ENCODE results near the gene PTPRG. TPM values are rescaled to one million over a fixed set of nuclear protein-coding genes. Genes with fewer than 3 reads are reported as not detected.
A peak's percentile ranks its signal among the peaks of the same experiment; 100 is the strongest.

PTPRG gene
- total and polyA plus RNA-seq, 10 of the 15 experiments (the other 5 are each of a cell fraction or from before 2014, with no cell fraction given) = 0.29 to 20.7 (median 1.4) TPM

- Histone ChIP-seq H3K27ac (ENCODE audit: control insufficient read depth, insufficient read depth) (no peak overlapping the region), H2AFZ (ENCODE audit: control insufficient read depth, low read depth, low read length) (no peak overlapping the region), H3K36me3 (ENCODE audit: control insufficient read depth in 2 of 2, insufficient read depth in 2 of 2, low read length in 1 of 2) (no peaks in the 10 kb centered on the region), H3K9ac (ENCODE audit: control insufficient read depth, insufficient read depth, low read length) (no peak overlapping the region), H3K4me3 (no peak overlapping the region), H3K9me3 (replicated peaks; ENCODE audit: control insufficient read depth, insufficient read depth, low read length) (no peaks in the 10 kb centered on the region), H3K27me3 (replicated peaks in 1 of 2; ENCODE audit: control insufficient read depth in 2 of 2, insufficient read depth in 2 of 2, low read length in 1 of 2) (no peaks in the 10 kb centered on the region; a peak in 2 of 4 replicates), H3K79me2 (ENCODE audit: control insufficient read depth, insufficient read depth, low read length) (no peaks in the 10 kb centered on the region), H3K4me2 (ENCODE audit: control insufficient read depth, insufficient read depth) (no peak overlapping the region), H4K20me1 (ENCODE audit: control insufficient read depth, insufficient read depth) (no peaks in the 10 kb centered on the region), H3K4me1 (ENCODE audit: control insufficient read depth, insufficient read depth, low read length) (no peaks in the 10 kb centered on the region)
- no peak for FAIRE-seq
- ChIA-PET POLR2A (interaction anchor here (0.7 kb wide), 1 partner anchor 23 kb away, joined by 3 read pairs; no protein-coding TSS in a partner anchor), RAD21 (ENCODE audit: unreplicated experiment) (no interaction called here), SMC1A (ENCODE audit: uncharacterized antibody, unreplicated experiment) (interaction anchor here (0.9 to 1.9 kb wide), 4 partner anchors 25 to 194 kb away, joined by 3 read pairs; no protein-coding TSS in a partner anchor), CTCF (interaction anchor here (0.9 to 1.6 kb wide), 3 partner anchors 24 to 234 kb away, joined by 3 to 5 read pairs (median 3); no protein-coding TSS in a partner anchor)
- intact Hi-C loops (cut with micrococcal nuclease; ENCODE audit: unreplicated experiment) = no loop called here
- in situ Hi-C loops (cut with MboI) = no loop called here
- no peak for DNase-seq (ENCODE audit: low read depth, low spot score)
- peak; percentile 20; the same call in 1 of the 3 replicates for ATAC-seq
- no peak for TF ChIP-seq ASH2L (IDR thresholded peaks at IDR 0.05; ENCODE audit: borderline replicate concordance, low read depth)
- TF ChIP-seq SIX5 (IDR thresholded peaks at IDR 0.05; ENCODE audit: low read depth, low read length, severe bottlenecking) = no peak
- BruUV-seq (replicated peaks) = no TSS peak
- WGBS (ENCODE audit: insufficient coverage, insufficient replicate concordance, low lambda C conversion rate, missing lambda C conversion rate) = 12% methylated on average over 7 of the region's 7 CpGs
These were observed 533.7 kb downstream of the PTPRG start for GRCh38 chr3:62095080-62095479.

GRCh38 chr3:62095756-62096155, 534.4 kb downstream of the PTPRG start:
- Histone ChIP-seq H4K20me1 (ENCODE audit: control insufficient read depth, insufficient read depth) (no peaks in the 10 kb centered on the region), H3K36me3 (ENCODE audit: control insufficient read depth in 2 of 2, insufficient read depth in 2 of 2, low read length in 1 of 2) (no peaks in the 10 kb centered on the region)
- POLR2A ChIA-PET = interaction anchor here (0.7 kb wide), 1 partner anchor 22 kb away, joined by 3 read pairs; no protein-coding TSS in a partner anchor
- TF ChIP-seq SIN3A (IDR thresholded peaks at IDR 0.05; ENCODE audit: low read depth, low read length) (no peak), ZNF217 (IDR thresholded peaks at IDR 0.05) (no peak), SUZ12 (IDR thresholded peaks at IDR 0.05; ENCODE audit: unreplicated experiment) (no peak), EED (IDR thresholded peaks at IDR 0.05; ENCODE audit: low read depth) (no peak), PBX3 (IDR thresholded peaks at IDR 0.05; ENCODE audit: insufficient replicate concordance, low read depth, low read length) (no peak), ZBTB40 (IDR thresholded peaks at IDR 0.05; ENCODE audit: borderline replicate concordance) (no peak), PAX5 (IDR thresholded peaks at IDR 0.05; ENCODE audit: borderline replicate concordance, low read depth, low read length) (no peak), CHD2 (IDR thresholded peaks at IDR 0.05; ENCODE audit: borderline replicate concordance, low read depth, low read length) (no peak), DPF2 (IDR thresholded peaks at IDR 0.05) (no peak)

More at GRCh38 chr3:62095756-62096155, 534.4 kb downstream of the PTPRG start:
- ATAC-seq = no peak
- ChIA-PET RAD21 (ENCODE audit: unreplicated experiment) (no interaction called here), CTCF (interaction anchor here (0.6 to 1.6 kb wide), 5 partner anchors 25 to 235 kb away, joined by 3 to 5 read pairs (median 3); no protein-coding TSS in a partner anchor), SMC1A (ENCODE audit: uncharacterized antibody, unreplicated experiment) (interaction anchor here (1.1 to 1.9 kb wide), 10 partner anchors 9 to 193 kb away, joined by 3 to 6 read pairs (median 3); no protein-coding TSS in a partner anchor)
- in situ Hi-C loops (cut with MboI) = no loop called here
- intact Hi-C loops (cut with micrococcal nuclease; ENCODE audit: unreplicated experiment) = no loop called here
- H3K9me3 ChIP-seq (replicated peaks; ENCODE audit: control insufficient read depth, insufficient read depth, low read length) = no peaks in the 10 kb centered on the region
- no TSS peak for BruUV-seq (replicated peaks)
- H3K79me2 ChIP-seq (ENCODE audit: control insufficient read depth, insufficient read depth, low read length) = no peaks in the 10 kb centered on the region
- no peak overlapping the region for H2AFZ ChIP-seq (ENCODE audit: control insufficient read depth, low read depth, low read length)
- DNase-seq (ENCODE audit: low read depth, low spot score) = no peak
- no peaks in the 10 kb centered on the region for H3K4me1 ChIP-seq (ENCODE audit: control insufficient read depth, insufficient read depth, low read length)
- no peaks in the 10 kb centered on the region; a peak in 2 of 4 replicates for H3K27me3 ChIP-seq (replicated peaks in 1 of 2; ENCODE audit: control insufficient read depth in 2 of 2, insufficient read depth in 2 of 2, low read length in 1 of 2)
- no peak overlapping the region for H3K4me3 ChIP-seq
- H3K4me2 ChIP-seq (ENCODE audit: control insufficient read depth, insufficient read depth) = no peak overlapping the region
- no peak overlapping the region for H3K27ac ChIP-seq (ENCODE audit: control insufficient read depth, insufficient read depth)
- H3K9ac ChIP-seq (ENCODE audit: control insufficient read depth, insufficient read depth, low read length) = no peak overlapping the region
- no peak for FAIRE-seq
- WGBS (ENCODE audit: insufficient coverage, insufficient replicate concordance, low lambda C conversion rate, missing lambda C conversion rate) = 8% methylated on average over 2 of the region's 2 CpGs
